GM12865 (cell line): ENCODE data around the gene STAT5B.

Experiments
- DNase-seq: peaks from one replicate; pipeline ENCODE4 v3.0.0; 2010; ENCODE audit warnings: low read depth
- H3K4me3 ChIP-seq: 2 replicates; pipeline ENCODE4 v1.5.1; 2011; ENCODE audit warnings: mild to moderate bottlenecking, low read depth, low read length, control low read depth
- TF ChIP-seq, protein P1 (sequence below): IDR thresholded peaks from 2 replicates; pipeline ENCODE4 v1.5.1; 2011; ENCODE audit warnings: low read length, control low read depth, low read depth, inconsistent platforms; ENCODE audit not compliant: insufficient read depth; ENCODE audit errors: missing control alignments

Gene STAT5B

DNA sequence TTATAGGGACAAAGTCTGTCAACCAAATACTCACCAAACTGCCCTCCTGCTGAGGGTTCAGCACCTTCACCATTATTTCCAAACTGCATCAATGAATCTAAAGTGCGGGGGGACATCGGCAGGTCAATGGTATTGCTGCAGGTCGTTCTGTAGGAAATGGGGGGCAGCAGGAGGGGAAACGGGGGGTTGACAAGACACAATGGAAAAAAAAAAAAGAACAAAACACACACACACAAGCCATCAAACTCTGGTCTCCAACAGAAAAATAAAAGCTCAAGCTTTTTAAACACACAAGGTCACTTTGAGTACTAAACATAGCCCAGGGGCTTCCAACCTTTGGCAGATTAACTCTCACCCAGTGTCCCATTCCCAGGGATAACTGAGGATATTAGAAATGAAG lies 40.6 kb upstream of the STAT5B start:
- H3K4me3 ChIP-seq: no peak overlapping the region
- TF ChIP-seq, protein P1, sequence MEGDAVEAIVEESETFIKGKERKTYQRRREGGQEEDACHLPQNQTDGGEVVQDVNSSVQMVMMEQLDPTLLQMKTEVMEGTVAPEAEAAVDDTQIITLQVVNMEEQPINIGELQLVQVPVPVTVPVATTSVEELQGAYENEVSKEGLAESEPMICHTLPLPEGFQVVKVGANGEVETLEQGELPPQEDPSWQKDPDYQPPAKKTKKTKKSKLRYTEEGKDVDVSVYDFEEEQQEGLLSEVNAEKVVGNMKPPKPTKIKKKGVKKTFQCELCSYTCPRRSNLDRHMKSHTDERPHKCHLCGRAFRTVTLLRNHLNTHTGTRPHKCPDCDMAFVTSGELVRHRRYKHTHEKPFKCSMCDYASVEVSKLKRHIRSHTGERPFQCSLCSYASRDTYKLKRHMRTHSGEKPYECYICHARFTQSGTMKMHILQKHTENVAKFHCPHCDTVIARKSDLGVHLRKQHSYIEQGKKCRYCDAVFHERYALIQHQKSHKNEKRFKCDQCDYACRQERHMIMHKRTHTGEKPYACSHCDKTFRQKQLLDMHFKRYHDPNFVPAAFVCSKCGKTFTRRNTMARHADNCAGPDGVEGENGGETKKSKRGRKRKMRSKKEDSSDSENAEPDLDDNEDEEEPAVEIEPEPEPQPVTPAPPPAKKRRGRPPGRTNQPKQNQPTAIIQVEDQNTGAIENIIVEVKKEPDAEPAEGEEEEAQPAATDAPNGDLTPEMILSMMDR: no peak
- DNase-seq: no peak

GRCh38 chr17:42315402-42316156 lies 39.4 kb upstream of the STAT5B start:
- peak; percentile 68 for DNase-seq
- TF ChIP-seq, protein P1: no peak

GRCh38 chr17:42313773-42314566 lies 37.8 kb upstream of the STAT5B start:
- no peak overlapping the region for H3K4me3 ChIP-seq
- DNase-seq: no peak
- TF ChIP-seq, protein P1: no peak

More at GRCh38 chr17:42315402-42316156, 39.4 kb upstream of the STAT5B start:
- no peak overlapping the region for H3K4me3 ChIP-seq

DNA sequence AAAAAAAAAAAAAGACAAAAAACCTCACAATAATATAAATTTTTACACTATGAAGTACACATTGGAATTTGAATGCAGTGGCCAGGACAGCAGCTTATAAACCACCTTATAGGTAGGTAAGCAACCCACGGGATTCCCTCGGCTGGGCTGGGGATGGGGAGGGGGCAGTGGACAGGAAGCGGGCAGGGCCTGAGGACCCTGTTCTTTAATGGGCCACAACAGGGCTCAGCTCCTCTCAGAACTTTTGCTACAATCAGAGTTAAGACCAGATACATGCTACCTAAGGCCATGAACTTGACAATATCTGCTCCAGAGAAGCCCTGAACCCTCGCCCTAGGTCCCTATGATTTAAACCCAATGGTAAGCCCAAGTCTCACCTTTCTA lies 37.2 kb upstream of the STAT5B start:
- no peak overlapping the region for H3K4me3 ChIP-seq
- no peak for DNase-seq
- TF ChIP-seq, protein P1: no peak

DNA sequence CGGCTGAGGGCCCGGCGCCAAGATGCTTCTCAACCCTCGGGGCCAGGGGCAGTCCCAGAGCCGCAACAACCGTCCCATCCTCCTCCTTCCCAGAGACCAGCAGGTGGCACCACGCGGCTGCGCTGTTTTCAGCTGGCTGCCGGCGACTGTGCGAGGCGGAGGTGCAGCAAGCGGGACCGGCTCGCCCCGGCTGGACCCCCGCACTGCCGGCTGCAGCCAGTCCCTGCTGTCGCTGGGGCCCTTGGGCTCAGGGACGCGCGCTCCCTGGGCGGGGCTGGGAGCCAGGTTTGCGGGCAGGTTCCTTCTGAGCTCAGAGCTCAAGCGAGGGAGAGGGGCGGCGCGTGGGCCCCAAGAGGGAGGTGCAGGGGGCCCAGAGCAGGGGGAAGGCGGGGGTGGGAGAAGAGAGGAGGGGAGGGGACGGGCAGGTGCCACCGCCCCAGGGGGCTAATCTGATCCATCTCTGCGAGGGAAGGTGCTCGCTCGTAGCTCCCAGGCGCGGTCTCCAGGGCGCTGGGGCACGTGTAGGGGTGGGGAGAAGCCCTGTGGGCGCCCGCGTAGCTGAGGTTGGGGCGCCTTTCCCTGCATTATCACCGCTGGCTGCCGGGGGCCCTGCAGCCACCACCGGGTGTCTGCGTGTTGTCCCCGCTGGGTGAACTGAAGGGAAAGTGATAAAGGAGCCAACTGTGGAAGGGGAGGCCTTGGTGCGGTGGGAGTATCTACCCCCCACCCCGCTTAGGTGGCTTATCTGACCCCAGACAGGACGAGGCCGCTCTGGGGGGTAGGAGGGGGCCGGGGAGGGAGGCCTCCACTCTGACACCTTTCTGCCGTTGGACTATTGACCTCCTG lies 36.3 kb upstream of the STAT5B start:
- no peak overlapping the region for H3K4me3 ChIP-seq
- TF ChIP-seq, protein P1: peak; percentile 69
- peak; percentile 84 for DNase-seq

DNA sequence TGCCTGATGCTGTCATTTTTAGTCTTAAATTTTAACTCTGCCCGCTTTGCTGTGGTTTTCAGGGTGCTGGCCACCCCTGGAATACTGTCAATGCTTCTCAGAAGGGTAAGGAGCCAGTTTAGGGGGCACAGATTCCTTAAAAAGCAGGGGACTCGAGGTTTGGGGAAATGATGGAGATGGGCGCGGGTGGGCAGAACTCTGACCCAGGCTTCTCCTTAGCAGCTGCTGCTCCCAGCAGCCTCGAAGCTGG lies 35.8 kb upstream of the STAT5B start:
- no peak overlapping the region for H3K4me3 ChIP-seq
- no peak for DNase-seq
- TF ChIP-seq, protein P1: no peak
